HL-60/S4 (cell line): ENCODE measurements around the gene LMCD1.

Source experiments
- in situ Hi-C: fragments of 300-500 bp; cut with MboI; formaldehyde crosslinking; loops from 2 replicates; pipeline ENCODE4 v1.14.3; 2022; ENCODE audit warnings: low sequenced_read_pairs

LMCD1 gene

DNA sequence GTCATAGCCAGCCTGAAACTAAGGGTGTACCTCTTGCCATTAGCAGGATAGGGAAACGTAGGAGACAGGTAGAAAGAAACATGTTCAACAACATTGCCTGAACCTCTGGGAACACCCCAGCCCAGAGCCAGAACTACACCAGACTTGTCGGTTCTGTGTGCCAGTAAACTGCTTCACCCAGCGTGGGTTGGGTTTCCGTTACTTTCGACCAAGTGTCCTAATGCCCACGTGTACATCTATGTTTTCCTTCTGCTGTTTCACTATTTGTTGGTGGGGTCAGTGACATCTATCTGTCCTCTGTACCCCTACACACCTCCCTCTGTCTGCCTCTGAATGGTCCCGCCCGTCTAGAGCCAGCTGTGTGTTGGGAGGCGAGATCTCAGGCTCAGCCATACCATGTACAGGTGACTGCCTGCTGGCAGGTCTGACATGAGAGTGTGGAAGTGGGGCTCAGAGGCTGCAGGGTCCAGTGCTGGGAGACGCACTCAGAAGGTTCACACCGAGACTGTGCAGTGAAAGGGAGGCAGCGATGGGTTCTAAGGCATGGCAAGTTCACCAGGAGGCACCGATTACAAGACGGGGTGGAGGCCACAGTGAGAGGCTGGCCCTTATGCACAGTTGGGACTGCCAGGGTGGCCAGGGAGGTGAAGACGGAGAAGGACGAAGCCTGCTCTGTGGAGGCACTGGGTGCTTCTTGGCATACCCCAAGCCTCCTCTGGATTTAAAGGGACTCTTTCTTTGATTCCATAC is 106.6 kb downstream of the LMCD1 start:
- in situ Hi-C loops = loop anchor here (25.0 kb wide), 1 partner anchor 171 kb away; no protein-coding TSS in a partner anchor

DNA sequence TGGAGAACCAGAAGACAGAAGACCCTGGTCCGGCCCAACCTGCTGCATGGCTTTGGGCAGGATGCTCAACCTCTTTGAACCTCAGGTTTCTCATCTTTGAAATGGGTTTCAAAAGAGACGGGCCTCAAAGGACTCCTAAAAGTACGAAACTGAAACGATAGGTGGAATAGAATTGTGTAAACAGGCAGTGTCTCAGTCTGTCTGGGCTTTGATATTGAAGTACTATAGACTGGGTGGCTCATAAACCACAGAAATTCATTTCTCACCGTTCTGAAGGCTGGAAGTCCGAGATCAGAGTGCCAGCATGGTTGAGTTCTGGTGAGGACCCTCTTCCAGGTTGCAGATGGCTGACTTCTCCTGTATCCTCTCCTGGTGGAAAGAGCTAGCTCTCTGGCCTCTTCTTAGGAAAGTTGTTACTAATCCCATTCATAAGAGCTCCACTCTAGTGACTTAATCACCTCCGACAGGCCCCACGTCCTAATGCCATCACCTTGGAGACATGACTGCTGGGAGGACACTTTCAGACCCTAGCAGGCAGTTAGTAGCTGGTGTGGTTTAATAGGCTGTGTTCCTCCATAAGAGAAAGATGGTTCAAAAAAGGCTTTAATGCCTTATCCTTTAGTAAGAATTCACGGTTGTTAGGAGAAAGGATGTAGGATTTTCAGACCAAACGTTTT is 107.3 kb downstream of the LMCD1 start:
- in situ Hi-C loops = loop anchor here (25.0 kb wide), 1 partner anchor 172 kb away; no protein-coding TSS in a partner anchor

DNA sequence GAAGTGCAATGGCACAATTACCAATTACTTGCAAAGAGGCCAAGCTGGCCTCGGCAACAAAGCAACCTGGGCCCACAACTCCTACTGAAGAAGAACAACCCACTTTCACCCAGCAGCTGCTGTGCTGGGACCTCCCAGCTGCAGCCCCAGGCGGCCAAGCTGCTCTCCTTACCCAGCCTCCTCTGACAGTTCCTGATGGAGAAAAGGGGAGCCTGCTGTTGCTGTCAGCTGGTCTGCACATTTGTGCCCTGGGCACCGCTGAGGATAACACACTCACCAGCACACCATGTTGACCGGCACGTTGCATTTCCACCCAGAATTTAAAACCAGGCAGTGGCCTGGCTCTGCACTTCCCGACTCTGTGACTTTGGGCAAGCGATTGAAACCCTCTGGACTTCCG is 109.3 kb downstream of the LMCD1 start:
- in situ Hi-C loops = loop anchor here (25.0 kb wide), 1 partner anchor 174 kb away; no protein-coding TSS in a partner anchor

DNA sequence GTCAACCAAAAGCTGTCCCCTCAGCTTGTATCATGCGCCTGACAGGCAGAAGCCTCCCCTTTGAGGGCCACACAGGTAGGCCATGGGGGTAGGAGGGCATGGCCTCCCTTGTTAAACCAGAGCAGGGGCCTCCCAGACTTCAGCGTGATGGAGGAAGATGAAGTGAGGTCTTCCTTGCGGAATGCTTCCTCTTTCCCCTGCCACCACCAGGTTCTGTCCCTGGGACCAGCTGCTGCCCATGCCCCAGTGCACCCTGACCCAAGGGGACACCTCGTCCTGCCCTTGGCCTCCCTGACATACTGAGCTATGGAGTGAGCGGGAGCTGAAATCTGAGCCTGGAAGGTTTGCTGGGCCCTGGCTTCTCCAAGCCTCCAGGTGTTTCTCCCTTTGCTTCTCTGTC is 116.3 kb downstream of the LMCD1 start:
- in situ Hi-C loops = loop anchor here (25.0 kb wide), 1 partner anchor 181 kb away; no protein-coding TSS in a partner anchor

DNA sequence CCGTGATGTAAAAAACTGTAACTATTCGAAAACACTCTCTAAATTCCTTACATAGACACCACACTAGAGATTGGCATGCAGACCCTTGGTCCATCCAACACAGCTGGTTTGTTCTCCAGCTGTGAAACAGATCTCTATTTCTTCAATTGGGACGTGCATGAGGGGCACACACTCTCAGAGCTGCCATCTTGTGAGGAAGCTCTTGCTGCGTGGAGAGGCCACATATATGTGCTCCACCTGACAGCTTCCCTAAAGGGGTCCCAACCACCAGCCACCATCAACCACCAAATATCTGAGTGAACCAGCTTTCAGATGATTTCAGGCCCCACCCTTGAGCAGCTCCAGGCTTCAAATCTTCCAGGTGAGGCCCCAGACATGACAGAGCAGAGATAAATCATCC is 117.3 kb downstream of the LMCD1 start:
- in situ Hi-C loops = loop anchor here (25.0 kb wide), 1 partner anchor 182 kb away; no protein-coding TSS in a partner anchor

DNA sequence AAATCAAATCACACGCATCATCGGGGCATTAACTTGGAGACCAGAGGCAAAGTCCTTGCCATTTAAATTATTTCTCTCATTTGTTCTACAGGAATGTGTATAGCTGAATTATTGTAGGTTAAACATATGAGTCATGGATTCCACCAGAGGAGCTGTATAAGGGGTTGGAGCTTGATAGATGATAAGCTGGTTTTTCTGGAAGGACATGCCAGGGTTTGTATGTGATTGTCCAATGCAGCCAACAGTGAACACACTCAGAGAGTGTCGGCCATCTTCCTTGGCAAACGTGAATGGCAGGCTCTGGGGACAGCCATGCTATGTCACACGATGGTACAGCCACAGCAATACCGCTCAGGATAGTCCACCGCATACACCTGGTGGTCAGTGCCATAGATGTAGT is 117.9 kb downstream of the LMCD1 start:
- in situ Hi-C loops = loop anchor here (25.0 kb wide), 1 partner anchor 182 kb away; no protein-coding TSS in a partner anchor

DNA sequence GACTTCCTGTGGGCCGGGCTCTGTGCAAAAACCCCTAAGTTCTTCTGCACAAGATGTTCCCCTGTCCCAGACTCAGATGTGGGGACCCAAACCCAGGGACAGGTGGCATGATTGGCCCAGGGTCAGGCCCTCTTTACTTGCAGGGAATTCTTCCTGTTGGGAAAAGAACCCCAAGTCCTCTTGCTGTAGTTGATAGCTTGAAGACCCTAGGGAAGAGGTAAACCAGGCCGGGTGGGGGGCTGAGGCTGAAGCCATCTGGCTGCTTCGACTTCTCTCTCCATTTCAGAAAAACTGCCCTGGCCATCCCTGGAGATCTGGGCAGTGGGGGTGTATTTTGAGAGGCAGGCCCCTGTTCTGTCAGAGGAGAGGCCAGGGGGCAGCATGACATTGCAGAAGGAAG is 119.5 kb downstream of the LMCD1 start:
- in situ Hi-C loops = loop anchor here (25.0 kb wide), 1 partner anchor 184 kb away; no protein-coding TSS in a partner anchor

DNA sequence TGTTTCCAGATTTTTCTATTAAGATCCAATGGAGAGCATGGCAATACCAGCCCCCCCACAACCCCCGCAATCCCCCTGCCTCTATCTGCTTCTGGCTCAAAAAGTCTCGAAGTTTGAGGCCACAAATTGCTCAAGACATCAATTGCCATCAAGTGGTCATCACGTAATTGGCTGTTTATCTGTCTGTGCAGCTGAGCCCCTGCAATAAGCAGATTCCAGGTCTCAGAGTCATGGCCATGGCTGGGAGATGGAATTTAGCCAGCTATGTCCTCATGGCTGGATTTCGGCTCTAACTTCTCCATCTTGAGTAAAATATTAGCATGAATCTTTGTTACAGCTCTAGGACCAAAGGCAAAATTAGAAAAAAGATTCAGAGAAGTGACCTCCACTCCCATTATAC is 120.2 kb downstream of the LMCD1 start:
- in situ Hi-C loops = loop anchor here (25.0 kb wide), 1 partner anchor 185 kb away; no protein-coding TSS in a partner anchor

DNA sequence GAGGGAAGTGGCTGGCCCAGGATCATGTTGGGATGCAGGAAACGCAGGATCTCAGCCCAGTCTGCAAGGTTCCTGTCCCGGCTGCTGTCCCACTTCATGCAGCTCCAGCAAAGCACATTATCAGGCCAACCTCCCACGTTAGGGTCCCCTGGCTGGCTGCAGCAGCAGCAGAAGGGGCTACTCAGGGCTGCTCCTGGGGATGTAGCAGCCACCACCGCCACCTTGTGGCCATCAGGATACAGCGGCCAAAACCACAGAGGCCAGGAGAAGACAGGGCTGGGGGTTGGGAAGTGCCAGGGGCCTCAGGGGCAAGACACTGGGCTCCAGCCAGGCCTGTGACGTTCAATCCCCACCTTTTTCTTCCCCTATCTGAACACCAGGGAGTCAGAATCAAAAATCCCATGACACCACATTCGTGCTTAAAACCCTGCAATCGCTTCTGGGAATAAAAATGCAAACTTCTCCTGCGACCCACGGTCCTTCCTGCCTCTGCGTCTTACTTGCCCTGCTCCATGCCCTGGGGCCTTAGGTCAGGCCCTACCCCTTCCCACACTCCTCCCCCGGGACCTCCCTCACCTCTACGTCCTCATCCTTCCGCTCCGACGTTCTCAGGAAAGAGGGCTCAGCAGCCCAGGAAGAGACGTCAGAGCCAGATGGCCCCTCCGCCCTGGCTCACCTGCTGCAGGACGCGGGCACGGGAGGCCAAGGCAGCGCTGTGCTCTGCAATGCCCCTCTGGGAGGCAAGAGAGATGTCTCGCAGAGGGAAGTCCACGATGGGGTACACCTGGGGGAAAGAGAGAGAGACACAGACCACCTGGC is 121.5 kb downstream of the LMCD1 start:
- in situ Hi-C loops = loop anchor here (25.0 kb wide), 1 partner anchor 186 kb away; no protein-coding TSS in a partner anchor

DNA sequence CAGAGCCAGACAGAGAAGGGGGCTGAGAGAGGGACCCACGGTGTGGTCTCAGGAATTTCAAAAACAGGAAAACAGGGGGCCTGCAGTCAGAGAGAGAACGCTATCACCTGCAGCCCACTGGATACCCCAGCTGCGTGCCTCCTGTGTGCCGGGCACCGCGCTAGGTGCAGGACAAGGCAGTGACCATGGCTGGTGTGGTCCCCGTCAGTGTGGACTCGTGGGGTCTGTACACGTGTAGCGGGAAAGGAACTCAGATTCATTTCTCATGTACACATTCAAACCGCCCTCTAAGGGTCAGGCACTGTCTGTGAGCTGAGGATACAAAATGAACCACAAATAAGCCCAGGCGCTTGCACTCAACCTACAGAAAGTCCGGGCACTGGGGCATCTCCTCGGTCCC is 122.1 kb downstream of the LMCD1 start:
- in situ Hi-C loops = loop anchor here (25.0 kb wide), 1 partner anchor 186 kb away; no protein-coding TSS in a partner anchor
